ENCODE results near the gene SRMS. TPM values are rescaled to one million over a fixed set of nuclear protein-coding genes. Genes with fewer than 3 reads are reported as not detected.

Gene SRMS
- total RNA-seq, 2 donors from 2014 or later = 2.4 to 4.6 TPM

DNA sequence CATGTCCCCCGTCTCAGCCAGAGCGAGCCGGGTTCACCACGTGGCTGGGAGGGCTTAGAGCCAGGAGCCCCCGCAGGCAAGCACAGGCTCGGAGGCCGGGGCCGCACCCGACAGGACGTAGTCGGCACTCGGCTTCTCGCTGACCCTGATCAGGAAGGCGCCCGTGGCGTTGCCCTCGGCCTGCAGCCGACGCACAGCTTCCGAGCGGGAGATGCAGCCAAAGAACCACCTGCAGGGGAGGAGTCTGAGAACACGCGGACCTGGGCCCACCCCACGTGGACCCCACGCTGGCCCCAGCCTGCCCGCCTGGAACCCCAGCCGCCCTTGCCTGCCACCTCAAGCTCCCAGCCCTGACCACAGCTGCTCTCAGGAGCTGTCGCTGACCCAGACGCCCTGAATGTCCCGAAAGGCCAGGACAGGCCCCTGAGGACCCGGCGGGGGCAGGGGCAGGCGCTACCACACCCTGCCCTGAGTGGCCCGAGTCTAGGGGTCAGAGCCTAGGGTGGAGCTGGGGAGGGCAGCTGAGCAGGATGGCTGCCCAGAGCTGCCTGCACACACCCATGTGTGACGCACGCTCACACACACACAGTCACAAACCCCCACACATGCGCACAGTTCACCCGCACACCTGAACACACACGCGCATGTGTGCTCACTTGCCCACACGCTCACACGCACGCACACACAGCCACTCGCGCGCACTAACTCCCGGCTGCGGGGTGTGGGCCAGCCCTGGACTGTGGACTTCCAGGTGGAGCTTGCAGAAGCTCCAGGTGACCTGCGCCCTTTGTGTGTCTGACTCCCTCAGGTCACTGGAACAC is 12.5 kb downstream of the SRMS start:
- peak; percentile 85 to 93 for DNase-seq

DNA sequence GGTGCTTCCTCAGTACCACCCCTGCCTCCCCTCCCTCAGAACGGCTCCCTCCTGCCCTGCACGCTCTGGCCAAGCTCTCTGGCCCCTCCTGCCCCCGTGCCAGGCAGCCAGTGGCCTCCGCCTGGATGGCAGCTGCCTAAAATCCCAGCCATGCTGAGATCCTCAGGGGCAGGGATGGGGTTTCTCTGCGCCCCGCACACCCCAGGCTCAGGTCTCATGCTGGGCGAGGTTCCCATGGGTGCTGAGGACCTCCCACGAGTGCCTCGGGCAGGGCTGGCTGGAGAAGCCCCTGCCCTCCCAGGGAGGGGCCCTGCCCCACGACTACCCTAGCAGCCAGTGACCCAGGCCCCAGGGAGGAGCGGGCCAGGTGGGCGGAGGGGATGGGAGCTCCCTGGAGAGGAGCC is 13.1 kb downstream of the SRMS start:
- ATAC-seq (no peak), DNase-seq (peak in 1 of 2 donors; percentile 32)
- intact Hi-C loops (cut with DNase I, micrococcal nuclease) = loop anchor here in 1 of 2 donors (10.0 kb wide), 1 partner anchor 440 kb away; the partner anchor contains the start of gene SAMD10

More for the DNA sequence above, 12.5 kb downstream of the SRMS start:
- ATAC-seq = peak; percentile 46
- intact Hi-C loops (cut with DNase I, micrococcal nuclease) = loop anchor here (5.0 to 10.0 kb wide), 2 partner anchors 437 to 440 kb away; partner anchors contain the start of gene SAMD10 (in 1 of the 2)

- intact Hi-C loops (cut with DNase I, micrococcal nuclease) = loop anchor here in 1 of 2 donors (10.0 kb wide), 1 partner anchor 441 kb away; the partner anchor contains the start of gene SAMD10
- peak; percentile 27 for ATAC-seq
- peak; percentile 84 to 89 for DNase-seq
Observed at GRCh38 chr20:63533871-63534393, 13.6 kb downstream of the SRMS start.

DNA sequence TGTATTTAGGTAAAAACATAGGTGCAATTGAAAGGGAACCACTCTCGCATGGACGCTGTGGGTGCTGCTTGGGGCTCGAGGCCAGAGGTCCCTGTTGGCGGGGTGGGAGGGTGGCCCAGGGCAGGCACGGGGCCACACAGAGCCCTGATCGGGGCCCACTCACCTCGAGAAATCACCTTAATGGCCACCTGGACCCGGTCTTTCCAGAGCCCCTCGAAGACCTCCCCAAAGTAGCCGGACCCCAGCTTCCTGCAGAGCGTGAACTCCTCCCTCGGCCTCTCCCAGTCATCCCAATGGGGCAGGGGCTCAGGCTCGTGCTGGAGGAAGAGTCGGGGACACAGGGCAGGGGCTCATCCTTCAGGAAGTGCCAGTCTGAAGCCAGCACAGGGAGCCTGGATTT is 14.2 kb downstream of the SRMS start:
- ATAC-seq = no peak
- intact Hi-C loops (cut with DNase I, micrococcal nuclease) = loop anchor here in 1 of 2 donors (10.0 kb wide), 1 partner anchor 441 kb away; the partner anchor contains the start of gene SAMD10
- DNase-seq = peak; percentile 11 to 31

- intact Hi-C loops (cut with DNase I, micrococcal nuclease) = loop anchor here in 1 of 2 donors (10.0 kb wide), 1 partner anchor 442 kb away; the partner anchor contains the start of gene SAMD10
- ATAC-seq (no peak), DNase-seq (peak; percentile 11 to 27)
Observed at GRCh38 chr20:63532449-63532971, 15.0 kb downstream of the SRMS start.

DNA sequence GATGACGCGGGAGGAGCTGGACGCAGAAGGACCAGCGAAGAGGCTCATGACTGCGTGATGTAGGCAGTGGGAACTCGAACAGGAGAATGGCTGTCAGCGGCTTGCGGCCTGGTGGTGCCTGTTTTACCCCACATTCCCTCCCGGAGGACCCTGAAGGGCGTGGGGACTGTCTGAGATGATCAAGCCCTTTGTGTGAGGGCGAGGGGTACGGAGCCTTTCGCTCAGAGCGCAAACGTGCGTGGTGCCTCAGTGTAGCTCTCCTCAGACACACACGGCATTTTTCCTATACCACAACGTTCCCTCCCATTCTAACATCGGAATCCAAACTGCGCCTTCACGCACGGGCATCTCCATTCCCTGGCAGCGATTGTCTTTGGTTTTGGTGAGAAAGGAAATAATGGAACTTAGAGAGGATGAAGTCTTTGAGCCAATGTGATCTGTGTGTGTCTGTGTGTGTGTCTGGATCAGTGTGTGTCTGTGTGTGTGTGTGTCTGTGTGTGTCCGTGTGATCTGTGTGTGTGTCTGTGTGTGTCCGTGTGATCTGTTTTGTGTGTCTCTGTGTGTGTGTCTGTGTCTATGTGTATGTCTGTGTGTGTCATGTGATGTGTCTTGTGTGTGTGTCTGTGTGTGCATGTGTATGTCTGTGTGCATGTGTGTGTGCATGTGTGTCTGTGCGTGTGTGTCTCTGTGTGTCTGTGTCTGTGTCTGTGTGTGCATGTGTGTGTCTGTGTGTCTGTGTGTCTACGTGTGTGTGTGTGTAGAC is 15.7 kb downstream of the SRMS start:
- DNase-seq (peak; percentile 10 to 21), ATAC-seq (no peak)
- intact Hi-C loops (cut with DNase I, micrococcal nuclease) = loop anchor here in 1 of 2 donors (10.0 kb wide), 1 partner anchor 443 kb away; the partner anchor contains the start of gene SAMD10

- intact Hi-C loops (cut with DNase I, micrococcal nuclease) = loop anchor here in 1 of 2 donors (10.0 kb wide), 1 partner anchor 444 kb away; the partner anchor contains the start of gene SAMD10
- DNase-seq (peak; percentile 75 to 77), ATAC-seq (peak; percentile 41)
Observed at GRCh38 chr20:63530788-63531160, 16.8 kb downstream of the SRMS start.

GRCh38 chr20:63529861-63530787 is 17.4 kb downstream of the SRMS start:
- intact Hi-C loops (cut with DNase I, micrococcal nuclease) = loop anchor here in 1 of 2 donors (10.0 kb wide), 1 partner anchor 445 kb away; the partner anchor contains the start of gene SAMD10
- DNase-seq = no peak
- ATAC-seq = no peak

DNA sequence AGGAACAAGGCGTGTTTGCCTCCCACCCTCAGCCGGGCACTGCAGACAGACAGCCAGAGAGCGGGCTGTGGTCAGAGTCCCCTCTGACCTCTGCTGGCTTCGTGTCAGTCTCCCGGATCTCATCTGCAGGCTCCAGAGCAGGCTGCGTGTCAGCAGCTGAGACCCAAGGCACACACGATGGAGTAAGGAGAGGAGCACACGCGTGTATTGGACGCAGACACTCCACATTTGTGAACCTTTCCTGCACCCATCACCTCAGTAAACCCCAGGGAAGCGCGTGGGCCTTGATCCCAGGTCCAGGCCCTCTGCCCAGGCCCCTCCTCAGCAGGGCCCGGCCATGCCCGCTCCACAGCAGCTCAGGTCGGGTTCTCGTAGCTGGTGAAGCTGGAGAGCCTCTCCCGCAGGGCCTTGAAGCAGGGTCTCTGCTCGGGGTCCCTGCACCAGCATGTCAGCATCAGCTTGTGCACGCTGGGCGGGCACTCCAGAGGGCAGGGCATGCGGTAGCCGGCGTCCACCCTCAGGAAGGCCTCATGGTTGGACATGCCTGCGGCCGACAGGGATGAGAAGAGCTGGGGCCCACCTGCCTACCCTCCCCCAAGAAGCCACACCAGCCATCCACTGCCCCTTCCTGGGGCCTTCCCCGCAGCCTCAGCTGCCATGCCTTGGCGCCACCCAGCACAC is 18.2 kb downstream of the SRMS start:
- ATAC-seq = no peak
- intact Hi-C loops (cut with DNase I, micrococcal nuclease) = no loop called here

DNA sequence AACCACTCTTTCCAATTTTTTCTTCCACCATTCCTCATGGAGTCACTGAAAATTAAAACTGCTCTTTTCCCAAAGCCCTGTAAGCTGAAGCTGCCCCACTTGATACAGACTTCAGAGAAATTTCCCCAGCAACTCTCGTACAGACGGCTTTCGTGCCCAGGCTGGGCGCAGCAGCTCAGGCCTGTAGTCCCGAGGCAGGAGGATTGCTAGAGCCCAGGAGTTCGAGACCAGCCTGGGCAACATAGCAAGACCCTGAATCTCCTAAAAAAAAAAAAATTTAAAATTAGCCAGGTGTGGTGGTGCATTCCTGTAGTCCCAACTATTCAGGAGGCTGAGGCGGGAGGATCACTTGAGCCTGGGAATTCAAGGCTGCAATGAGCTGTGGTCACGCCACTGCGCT is 20.4 kb downstream of the SRMS start:
- no peak for DNase-seq

More for the DNA sequence above, 18.2 kb downstream of the SRMS start:
- DNase-seq = peak in 1 of 2 donors; percentile 10

DNA sequence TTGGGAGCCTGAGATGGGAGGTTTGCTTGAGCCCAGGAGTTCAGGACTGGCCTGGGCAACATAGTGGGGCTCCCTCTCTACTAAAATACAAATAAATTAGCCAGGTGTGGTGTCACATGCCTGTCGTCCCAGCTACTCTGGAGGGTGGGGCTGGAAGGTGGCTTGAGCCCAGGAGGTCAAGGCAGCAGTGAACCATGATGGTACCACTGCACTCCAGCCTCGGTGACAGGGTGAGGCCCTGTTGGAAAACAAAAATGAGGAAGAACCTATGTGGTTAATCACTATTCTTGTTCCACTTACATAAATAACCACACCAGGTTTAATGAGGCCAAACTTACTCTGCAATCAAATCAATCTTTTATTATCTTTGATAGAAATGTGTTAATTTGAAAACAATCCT is 21.6 kb downstream of the SRMS start:
- DNase-seq (peak; percentile 43 to 55), ATAC-seq (peak; percentile 29)
- intact Hi-C loops (cut with DNase I, micrococcal nuclease) = no loop called here

More for the DNA sequence above, 20.4 kb downstream of the SRMS start:
- ATAC-seq = no peak
- intact Hi-C loops (cut with DNase I, micrococcal nuclease) = no loop called here

- DNase-seq (no peak), ATAC-seq (no peak)
- intact Hi-C loops (cut with DNase I, micrococcal nuclease) = no loop called here
Observed at GRCh38 chr20:63525185-63525584, 22.4 kb downstream of the SRMS start.

- DNase-seq = no peak
- intact Hi-C loops (cut with DNase I, micrococcal nuclease) = no loop called here
- ATAC-seq = no peak
Observed at GRCh38 chr20:63522981-63523611, 24.5 kb downstream of the SRMS start.

DNA sequence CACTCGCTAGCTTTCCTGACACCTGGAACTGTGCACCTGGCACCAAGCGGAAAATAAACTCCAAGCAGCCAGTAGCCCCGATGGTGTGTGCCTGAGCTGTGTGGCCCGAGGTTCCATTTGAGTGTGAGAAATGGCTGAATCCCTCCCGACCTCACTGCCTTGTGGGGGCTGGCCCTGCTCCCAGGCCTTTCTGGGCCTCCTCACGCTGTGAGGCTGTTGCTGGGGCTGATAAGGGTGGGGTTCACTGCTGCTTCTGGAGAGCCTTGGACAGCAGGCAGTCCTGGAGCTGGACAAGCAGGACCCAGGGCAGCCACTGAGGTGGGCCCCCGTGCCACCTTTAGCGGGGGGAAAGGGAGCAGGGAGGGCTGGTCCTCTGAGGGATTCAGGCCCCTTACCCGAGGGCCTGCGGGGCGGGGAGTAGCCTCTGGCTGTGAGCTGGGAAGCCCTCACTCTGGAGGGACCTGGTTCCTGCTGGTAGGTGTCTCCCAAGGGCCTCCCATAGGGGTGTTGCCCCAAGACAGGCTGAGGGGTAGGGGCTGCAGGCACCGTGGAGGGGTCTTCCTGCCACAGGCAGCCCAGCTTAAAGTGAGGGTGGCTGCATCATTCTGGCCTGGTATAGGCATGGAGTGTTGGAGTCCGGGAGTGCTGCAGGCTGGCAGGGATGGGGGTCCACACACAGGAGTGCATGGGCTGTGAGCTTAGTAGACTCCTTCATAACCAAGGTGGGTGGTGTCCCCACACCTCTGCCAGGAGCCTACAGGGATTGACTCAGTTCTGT is 25.3 kb downstream of the SRMS start:
- DNase-seq = no peak
- intact Hi-C loops (cut with DNase I, micrococcal nuclease) = no loop called here
- no peak for ATAC-seq

DNA sequence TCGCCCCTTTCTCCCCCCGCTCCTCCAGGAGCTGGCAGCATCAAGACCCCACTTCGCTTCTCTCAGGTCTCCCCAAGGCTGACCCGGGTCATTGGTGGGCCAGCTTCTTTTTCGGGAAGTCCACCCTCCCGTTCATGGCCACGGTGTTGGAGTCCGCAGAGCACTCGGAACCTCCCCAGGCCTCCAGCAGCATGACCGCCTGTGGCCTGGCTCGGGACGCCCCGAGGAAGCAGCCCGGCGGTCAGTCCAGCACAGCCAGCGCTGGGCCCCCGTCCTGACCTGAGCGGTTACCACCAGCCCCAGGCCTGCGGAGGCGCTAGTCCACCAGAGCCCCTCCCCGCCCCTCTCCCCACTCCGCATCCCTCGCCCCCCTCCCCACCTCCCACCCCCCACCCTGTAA is 25.9 kb downstream of the SRMS start:
- intact Hi-C loops (cut with DNase I, micrococcal nuclease) = no loop called here
- peak; percentile 4 for ATAC-seq
- DNase-seq = no peak
